Aorta (tissue), 4 donors: ENCODE measurements around the gene BGN. TPM values are rescaled to one million over a fixed set of nuclear protein-coding genes. Genes with fewer than 3 reads are reported as not detected.

Experiments
- polyA plus RNA-seq, 2 donors: library from polyadenylated mRNA; stranded (reverse); fragments of 200-250 nt; gene quantifications; one replicate each; pipeline ENCODE4 v1.2.3, GENCODE V29; 2013
- total RNA-seq, 2 donors: library from RNA; stranded (reverse); fragmentation: NEBNext Ultra II Directional; extraction: Animal tissue kit (Norgen Biotek cat#: 25700); gene quantifications; one replicate each; pipeline ENCODE4 v1.2.1, GENCODE V29; 2021
- donor health status: healthy with polysubstance abuse.
- donor health status: Bipolar disorder and iron deficiency.
- donor health status: DM: no; HTN: no; CAD: no.
- donor health status: DM: yes; HTN: yes; CAD: no.

Gene BGN
- total and polyA plus RNA-seq, 4 donors, result 1,177 to 3,171 (median 1,801) TPM

Other genes starting within 250 kb of the BGN start
- not detected for gene PNMA6F, start 173.2 kb upstream of the BGN start, total RNA-seq
- gene PNMA6F, start 173.2 kb upstream of the BGN start, polyA plus RNA-seq, result not detected
- 10 to 100 TPM; 10.0 to 13.7 TPM for gene ZNF275, start 160.8 kb upstream of the BGN start, total RNA-seq
- 1 to 10 TPM; 2.6 to 4.8 TPM for gene ZNF275, start 160.8 kb upstream of the BGN start, polyA plus RNA-seq
- not detected for gene PNMA6E, start 93.6 kb upstream of the BGN start, total RNA-seq
- gene PNMA6E, start 93.6 kb upstream of the BGN start, polyA plus RNA-seq, result not detected
- under 1 TPM; 0.88 to 0.99 TPM for gene ZFP92, start 83.5 kb upstream of the BGN start, total RNA-seq
- under 1 TPM; 0.23 to 0.75 TPM for gene ZFP92, start 83.5 kb upstream of the BGN start, polyA plus RNA-seq
- 1 to 10 TPM; 1.4 to 4.5 TPM for gene TREX2, start 48.9 kb upstream of the BGN start, total RNA-seq
- 10 to 100 TPM in 1 of 2 donors, not detected in 1; 39.1 TPM for gene TREX2, start 48.9 kb upstream of the BGN start, polyA plus RNA-seq
- 10 to 100 TPM; 34.6 to 76.0 TPM for gene HAUS7, start 24.4 kb upstream of the BGN start, total RNA-seq
- gene HAUS7, start 24.4 kb upstream of the BGN start, polyA plus RNA-seq, result 100 to 1,000 TPM in 1 of 2 donors, 10 to 100 TPM in 1; 33.1 to 686 TPM
- under 1 TPM; 0.19 to 0.27 TPM for gene ATP2B3, start 22.7 kb downstream of the BGN start, total RNA-seq
- gene ATP2B3, start 22.7 kb downstream of the BGN start, polyA plus RNA-seq, result under 1 TPM in 1 of 2 donors, not detected in 1; 0.20 TPM
- 10 to 100 TPM; 13.5 to 13.6 TPM for gene CCNQ, start 104.2 kb downstream of the BGN start, total RNA-seq
- gene CCNQ, start 104.2 kb downstream of the BGN start, polyA plus RNA-seq, result 10 to 100 TPM; 28.8 to 40.3 TPM
- not detected for gene DUSP9, start 152.2 kb downstream of the BGN start, total RNA-seq
- not detected for gene DUSP9, start 152.2 kb downstream of the BGN start, polyA plus RNA-seq
- 1 to 10 TPM; 4.3 to 4.9 TPM for gene PNCK, start 178.8 kb downstream of the BGN start, total RNA-seq
- gene PNCK, start 178.8 kb downstream of the BGN start, polyA plus RNA-seq, result 1 to 10 TPM in 1 of 2 donors, not detected in 1; 3.0 TPM
- gene SLC6A8, start 192.9 kb downstream of the BGN start, total RNA-seq, result 10 to 100 TPM; 16.2 to 26.7 TPM
- 10 to 100 TPM; 13.9 to 14.7 TPM for gene SLC6A8, start 192.9 kb downstream of the BGN start, polyA plus RNA-seq
- gene BCAP31, start 229.4 kb downstream of the BGN start, total RNA-seq, result 100 to 1,000 TPM; 118 to 130 TPM
- 100 to 1,000 TPM; 101 to 128 TPM for gene BCAP31, start 229.4 kb downstream of the BGN start, polyA plus RNA-seq
- gene ABCD1, start 229.9 kb downstream of the BGN start, total RNA-seq, result 10 to 100 TPM; 11.4 to 15.8 TPM
- gene ABCD1, start 229.9 kb downstream of the BGN start, polyA plus RNA-seq, result 1 to 10 TPM; 8.8 to 9.9 TPM